Measurements from ENCODE around the gene BLOC1S6. TPM values are rescaled to one million over a fixed set of nuclear protein-coding genes. Genes with fewer than 3 reads are reported as not detected.

Gene BLOC1S6
- total and polyA plus RNA-seq, 2 of the 13 experiments (the other 11 are each of a cell fraction or from before 2014, with no cell fraction given) = 11.8 to 44.3 TPM

GRCh38 chr15:45587095-45587862 lies at the start of gene BLOC1S6 (continued):
- peak; percentile 47; the same call in 1 of the 2 replicates for TF ChIP-seq PRDM10 (CRISPR knock-in tag; IDR thresholded peaks at IDR 0.05; ENCODE audit: low read depth)
- TF ChIP-seq ATRX (CRISPR knock-in tag; IDR thresholded peaks at IDR 0.05; ENCODE audit: borderline replicate concordance) = no peak
- TF ChIP-seq CCDC6 (CRISPR knock-in tag; IDR thresholded peaks at IDR 0.05) = peak; percentile 82; the same call in 1 of the 2 replicates
- no peak; the same call in 1 of the 2 replicates for TF ChIP-seq DNMT1 (CRISPR knock-in tag; IDR thresholded peaks at IDR 0.05)
- peak; percentile 98 for TF ChIP-seq MTERF4 (CRISPR knock-in tag; IDR thresholded peaks at IDR 0.05)
- TF ChIP-seq AHDC1 (CRISPR knock-in tag; IDR thresholded peaks at IDR 0.05; ENCODE audit: borderline replicate concordance) = no peak
- TF ChIP-seq RFX5 (IDR thresholded peaks at IDR 0.05; ENCODE audit: low read depth, low read length) = no peak
- 0 out of 2 replicates have a peak, but pooled peaks have one; percentile 33 for TF ChIP-seq DNMT3B (CRISPR knock-in tag; conservative IDR thresholded peaks at IDR 0.05)
- TF ChIP-seq SP1 (IDR thresholded peaks at IDR 0.05) = no peak
- peak; percentile 54; the same call in 1 of the 2 replicates for TF ChIP-seq SP1 (CRISPR knock-in tag; IDR thresholded peaks at IDR 0.05)
- TF ChIP-seq SKI (IDR thresholded peaks at IDR 0.05; ENCODE audit: partially characterized antibody) = peak; percentile 59
- no peak for TF ChIP-seq NFIC (IDR thresholded peaks at IDR 0.05; ENCODE audit: low read length)
- peak; percentile 85 for TF ChIP-seq GABPA (IDR thresholded peaks at IDR 0.05; ENCODE audit: low read depth, low read length)
- peak; percentile 99 for TF ChIP-seq GABPA (CRISPR knock-in tag; IDR thresholded peaks at IDR 0.05; ENCODE audit: low read depth)
- TF ChIP-seq HOXA9 (CRISPR knock-in tag; IDR thresholded peaks at IDR 0.05; ENCODE audit: borderline replicate concordance) = peak; percentile 88; the same call in 1 of the 2 replicates
- no peak for TF ChIP-seq ZNF557 (CRISPR knock-in tag; IDR thresholded peaks at IDR 0.05)
- TF ChIP-seq TERF1 (CRISPR knock-in tag; IDR thresholded peaks at IDR 0.05) = 0 out of 2 replicates have a peak, but pooled peaks have one; percentile 45

Data from HepG2 (cell line).